HG03103 (cell line): ENCODE results near the gene DYSF.

Experiments
- ATAC-seq: cut with Tn5 transposase; IDR thresholded peaks from one replicate; pipeline ENCODE4 v1.9.1; 2021; ENCODE audit warnings: low read depth; ENCODE audit not compliant: unreplicated experiment

Gene DYSF

DNA sequence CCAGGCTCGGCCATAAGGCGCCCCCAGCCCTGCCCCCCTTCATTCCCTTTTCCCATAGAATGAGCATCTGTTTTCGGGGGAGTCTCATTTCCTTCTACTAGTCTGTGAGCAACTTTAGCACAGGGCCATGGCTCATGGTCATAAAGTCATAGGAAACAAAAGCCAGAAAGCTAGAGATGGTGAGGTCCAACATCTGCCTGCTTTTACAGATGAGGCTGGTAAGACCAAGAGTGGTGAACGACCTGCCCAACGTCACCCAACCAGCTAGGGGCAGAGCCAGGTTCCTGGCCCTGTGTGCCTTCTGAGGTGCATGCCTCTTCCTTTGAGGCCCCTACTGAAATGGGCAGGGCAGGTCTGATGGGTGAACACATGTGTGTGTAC lies 212.7 kb downstream of the DYSF start:
- ATAC-seq, result no peak

DNA sequence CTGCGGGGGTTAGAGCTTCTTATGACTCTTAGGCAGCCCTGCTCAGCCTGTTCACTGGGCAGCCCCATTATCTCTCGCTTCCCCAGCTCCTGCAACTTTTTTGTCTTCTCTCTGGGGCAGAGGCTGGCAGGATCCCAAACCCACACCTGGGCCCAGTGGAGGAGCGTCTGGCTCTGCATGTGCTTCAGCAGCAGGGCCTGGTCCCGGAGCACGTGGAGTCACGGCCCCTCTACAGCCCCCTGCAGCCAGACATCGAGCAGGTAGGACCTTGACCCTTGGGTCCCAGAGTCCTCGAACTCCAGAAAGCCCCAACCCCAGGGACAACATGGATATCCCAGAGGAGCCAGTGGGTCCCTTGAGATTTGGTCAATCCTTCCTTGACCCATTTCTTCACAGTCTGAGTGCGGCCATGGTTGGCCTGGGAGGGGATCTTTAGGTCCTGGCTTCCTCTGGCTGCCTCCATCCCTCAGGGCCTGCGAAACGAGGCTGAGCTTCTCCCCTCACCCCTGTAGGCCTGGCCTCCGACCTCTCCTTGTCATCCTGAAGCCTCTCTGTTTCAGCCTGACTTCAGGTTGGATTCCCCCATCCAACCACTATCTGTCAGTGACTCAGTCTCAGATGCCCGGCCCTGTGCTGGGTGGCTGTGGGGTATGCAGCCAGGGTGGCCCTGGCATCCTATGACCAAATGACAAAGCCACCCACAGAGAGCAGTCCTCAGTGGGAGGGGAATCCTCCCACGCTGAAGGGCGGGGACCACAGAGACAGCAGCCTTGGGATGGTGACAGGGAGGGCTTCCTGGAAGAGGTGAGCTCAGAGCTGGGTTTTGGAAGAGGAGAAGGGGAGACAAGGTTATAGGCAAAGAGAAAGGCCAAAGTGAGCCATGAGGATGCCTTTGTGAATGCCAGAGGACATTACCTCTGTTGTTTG lies 214.2 kb downstream of the DYSF start:
- ATAC-seq, result no peak

DNA sequence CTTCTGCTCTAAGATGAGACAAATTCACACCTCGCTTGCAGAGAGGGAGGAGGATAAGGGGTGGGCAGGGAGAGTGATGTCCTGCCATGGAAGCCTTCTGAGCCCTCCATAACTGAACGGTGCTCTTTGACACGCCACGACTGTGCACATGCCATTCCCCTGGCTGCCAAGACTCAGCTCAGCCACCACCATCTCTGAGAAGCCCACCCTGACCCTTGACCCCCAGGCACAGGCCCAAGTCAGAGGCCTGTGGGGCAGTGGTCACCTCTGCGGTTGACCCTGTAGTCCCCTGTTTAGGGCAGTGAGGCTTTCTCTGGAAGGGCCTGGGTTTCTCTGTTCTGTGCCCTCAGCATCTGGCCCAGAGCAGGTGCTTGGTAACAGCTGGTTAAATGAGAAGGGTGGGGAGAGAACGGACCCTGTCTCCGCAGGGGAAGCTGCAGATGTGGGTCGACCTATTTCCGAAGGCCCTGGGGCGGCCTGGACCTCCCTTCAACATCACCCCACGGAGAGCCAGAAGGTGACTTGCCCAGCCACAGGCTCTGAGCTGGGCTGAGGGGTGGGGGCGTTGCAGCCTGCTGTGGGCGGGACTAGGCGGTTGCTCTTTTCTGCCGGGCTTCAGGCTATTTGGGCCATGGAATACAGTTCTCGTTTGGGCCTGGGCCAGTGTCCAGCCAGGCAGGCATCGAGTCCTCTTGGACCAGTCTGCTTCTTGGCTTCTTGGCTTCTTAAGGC lies 215.1 kb downstream of the DYSF start:
- no peak for ATAC-seq

DNA sequence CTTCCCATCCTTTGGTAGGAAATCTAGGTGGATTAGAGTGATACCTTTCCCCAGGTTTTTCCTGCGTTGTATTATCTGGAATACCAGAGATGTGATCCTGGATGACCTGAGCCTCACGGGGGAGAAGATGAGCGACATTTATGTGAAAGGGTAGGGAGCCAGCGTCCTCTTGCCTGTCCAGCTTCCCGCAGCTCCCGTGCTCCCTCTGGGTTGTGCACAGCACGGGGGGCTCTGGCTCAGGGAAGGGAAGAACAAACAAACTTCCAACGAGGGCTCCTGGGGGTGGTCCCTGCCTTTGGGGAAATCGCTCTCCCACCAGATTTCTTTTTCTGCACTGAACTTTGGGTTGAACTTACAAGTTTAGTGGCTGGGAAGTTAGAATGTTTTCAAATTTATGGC lies 215.7 kb downstream of the DYSF start:
- ATAC-seq, result no peak

DNA sequence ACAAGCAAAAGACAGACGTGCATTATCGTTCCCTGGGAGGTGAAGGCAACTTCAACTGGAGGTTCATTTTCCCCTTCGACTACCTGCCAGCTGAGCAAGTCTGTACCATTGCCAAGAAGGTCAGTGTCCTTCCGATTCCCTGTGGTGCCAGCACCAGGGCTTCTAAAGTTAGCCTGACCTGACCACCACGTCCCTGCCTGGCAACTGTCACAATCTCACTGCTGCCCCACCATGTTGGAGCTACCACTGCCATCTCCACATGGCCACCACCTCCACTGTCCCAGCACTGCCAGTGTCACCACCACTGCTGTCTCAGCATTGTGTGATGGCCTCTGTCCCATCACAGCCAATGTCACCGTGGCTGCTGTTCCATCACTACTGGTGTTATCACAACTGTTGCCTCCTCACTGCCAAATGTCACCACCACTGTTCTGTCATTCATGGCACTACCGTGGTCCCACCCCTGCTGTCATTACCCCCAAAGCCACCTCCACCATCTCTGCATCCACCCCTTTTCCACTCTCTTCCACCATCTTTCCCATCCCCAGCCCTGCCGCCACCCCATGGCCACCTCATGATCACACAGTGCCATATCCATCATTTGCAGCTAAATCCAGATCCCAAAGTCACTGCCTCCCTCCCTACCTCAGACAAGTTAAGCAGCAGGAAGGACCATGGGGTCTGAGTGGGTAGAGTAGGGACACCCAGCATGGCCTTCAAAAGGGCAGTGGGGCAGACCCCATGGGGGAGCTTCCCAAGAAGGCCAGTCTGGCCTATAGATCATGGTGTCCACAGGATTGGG lies 216.5 kb downstream of the DYSF start:
- no peak for ATAC-seq

DNA sequence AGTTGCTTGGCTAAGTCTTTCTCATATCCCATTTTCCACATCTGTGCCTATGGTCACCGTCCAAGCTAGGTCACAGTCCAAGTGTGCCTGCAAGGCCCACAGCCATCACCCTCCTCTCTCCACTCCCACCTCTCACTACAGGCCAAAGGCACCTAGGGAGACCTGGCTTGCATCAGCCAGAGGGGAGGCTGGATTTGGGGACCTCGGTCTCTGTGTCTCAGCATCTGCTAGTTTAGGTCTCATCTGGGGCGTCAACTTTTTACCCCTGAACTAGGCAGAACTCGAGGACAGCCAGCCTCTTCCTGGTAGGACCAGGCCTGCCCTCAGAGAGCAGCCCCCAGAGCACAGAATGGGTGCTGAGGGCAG lies 217.1 kb downstream of the DYSF start:
- ATAC-seq, result no peak

DNA sequence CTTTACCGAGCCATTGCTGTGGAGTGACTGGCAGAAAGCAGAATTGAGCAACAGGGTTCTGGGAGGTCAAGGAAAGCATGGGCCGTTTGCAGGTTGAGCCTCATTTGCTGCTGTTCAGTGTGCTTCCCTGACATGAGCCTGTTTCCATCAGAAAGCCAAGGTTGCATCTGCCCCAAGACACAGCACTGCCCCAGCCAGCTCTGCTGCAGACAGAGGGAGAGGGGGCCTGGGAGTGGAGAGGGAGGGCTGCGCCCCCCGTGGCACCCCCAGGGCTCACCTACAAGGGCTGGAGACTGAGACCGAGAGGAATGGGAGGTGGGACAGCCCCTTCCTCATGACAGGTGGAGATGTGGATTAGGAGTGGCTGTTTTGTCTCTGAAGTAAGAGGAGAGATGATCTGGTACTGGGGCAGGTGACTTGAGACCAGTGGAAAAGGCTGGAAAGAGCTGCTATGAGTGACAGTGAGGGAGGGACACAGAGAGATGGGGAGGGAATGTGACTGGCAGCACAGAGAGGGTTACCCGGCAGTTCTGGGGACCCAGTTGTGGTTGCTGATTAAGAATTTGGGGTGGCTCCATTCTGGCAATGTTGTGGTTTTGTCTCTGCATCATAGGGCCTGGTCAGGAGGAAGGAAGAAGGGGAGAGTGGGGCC lies 218.0 kb downstream of the DYSF start:
- no peak for ATAC-seq

DNA sequence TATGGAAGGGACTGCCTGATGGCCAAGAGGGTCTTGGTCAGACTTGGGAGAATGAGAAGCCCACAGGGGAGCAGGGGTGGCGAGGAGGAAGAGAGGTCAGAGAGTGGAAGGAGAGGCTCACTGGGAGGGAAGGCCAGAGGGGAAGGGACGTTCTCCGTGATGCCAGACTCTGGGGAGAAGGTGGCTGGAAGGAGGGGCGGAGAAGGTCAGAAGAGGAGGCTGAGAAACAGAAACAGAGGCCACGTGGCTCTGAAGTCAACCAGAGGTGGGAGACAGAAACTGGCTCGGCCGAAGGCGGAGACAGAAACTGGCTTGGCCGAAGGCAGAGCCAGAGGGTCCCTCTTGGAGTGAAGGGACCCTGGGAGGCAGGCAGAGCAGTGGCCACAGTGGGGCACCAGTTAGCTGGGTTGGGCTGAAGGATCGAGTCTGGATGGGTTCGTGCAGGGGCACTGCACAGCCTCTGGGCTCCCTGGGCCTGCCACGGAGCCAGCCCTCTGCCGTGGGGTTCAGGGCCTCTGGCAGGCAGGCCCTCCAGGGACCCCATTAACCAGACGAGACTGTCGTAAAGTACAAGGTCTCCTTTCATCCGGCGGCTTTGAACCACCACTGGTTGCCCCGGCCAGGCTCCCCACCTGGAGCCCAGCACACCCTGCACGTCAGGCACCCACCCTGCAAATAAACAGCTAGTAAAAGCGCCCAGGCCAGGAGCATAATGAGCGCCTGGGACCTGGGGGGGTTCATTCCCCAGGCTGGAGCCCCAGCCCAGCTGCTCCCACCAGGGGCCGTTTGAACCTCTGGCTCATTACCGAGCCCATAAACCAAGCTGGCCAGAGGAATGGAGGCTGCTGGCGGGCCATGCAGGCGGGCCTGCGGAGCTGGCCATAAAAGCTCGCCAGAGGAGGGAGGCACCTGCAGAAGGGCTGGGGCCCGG lies 218.8 kb downstream of the DYSF start:
- ATAC-seq, result no peak

DNA sequence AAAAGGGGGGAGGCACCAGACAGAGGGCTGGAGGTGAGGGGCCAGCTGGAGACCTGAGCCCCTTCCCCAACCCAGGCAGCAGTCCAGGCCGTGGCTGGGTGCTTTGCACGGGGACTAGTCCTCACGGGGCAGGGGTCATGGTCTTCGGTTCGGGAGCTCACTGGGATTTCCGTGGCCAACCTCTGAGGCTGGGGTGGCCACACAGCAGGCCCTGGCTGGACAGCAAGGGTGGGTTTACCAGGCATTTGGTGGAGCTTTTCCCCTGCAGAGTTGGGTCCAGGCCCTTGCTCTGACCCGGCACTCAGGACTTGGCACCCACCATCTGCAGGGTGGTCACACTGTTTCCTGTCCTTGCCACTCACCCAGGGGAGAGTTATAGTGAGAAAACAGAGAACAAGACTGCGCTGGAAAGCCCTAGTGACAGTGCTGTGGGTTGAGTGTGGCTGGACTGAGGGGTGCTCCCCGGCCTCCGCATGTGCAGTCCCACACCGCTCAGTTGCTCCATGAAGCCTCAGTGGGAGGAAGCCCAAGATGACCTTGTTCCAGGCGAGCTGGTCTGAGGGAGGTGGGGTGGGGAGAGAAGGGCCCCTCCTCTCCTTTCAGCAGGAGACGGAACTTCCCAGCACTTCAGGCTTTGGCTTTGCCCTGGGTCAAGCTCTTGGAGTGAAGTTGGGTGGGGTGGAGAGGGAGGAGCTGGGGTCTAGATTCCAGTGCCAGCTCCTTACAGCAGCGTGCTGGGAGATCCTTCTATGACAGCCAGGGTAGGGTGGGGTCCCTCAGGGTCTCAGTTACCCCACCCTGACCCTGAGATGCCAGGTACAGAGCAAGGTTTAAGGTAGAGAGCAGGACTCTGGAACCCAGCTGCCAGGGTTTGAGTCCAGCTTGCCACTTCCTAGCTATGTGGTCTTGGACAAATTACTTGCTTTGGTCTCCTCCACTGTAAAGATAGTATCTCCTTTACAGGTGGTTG lies 219.8 kb downstream of the DYSF start:
- no peak for ATAC-seq

DNA sequence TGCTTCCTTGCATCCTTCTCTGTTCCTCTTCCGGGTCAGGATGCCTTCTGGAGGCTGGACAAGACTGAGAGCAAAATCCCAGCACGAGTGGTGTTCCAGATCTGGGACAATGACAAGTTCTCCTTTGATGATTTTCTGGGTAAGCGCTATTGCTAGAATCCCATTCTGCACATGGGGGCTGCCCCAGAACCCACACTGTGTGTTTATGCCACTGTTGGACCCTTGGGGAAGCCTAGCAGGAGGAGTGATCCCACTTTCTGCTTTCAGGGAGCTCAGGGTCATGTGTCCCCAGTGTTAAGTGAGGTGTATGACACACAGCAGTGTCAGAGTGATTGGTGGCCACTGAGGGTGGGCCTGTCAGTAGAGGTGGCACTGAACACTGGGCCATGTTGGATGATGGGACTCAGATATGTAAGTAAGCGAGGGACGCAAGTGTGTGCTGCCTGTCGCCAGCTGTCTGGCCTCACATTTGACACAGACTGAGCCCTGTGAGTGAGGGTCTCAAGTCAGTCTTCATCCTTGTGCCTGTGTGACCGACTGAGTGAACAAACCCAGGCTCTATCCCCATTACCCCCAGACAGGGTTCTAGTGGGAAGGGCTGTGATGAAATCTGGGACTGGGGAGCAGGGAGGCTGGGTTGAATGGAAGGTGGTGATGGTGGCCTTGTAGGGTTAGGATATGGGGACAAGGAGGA lies 220.9 kb downstream of the DYSF start:
- ATAC-seq, result no peak

DNA sequence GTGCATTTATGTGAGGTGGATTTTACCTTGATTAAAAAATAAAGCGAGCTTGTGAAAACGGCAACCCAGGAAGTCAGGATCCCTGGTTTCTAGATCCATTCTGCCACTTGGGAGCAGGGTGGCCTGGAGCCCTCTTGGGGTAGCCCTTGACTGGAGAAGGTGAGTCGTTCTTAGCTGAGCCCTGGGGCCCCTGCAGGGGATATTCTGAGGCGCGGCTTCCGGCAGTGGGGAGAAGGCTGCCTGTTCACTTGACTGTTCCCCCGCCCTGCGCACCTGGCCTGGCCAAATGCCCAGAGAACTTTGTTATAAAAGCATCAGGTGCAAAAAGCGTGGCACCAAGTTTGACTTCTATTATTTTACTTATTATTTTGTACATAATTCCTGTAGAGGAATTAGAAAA lies 221.9 kb downstream of the DYSF start:
- no peak for ATAC-seq

DNA sequence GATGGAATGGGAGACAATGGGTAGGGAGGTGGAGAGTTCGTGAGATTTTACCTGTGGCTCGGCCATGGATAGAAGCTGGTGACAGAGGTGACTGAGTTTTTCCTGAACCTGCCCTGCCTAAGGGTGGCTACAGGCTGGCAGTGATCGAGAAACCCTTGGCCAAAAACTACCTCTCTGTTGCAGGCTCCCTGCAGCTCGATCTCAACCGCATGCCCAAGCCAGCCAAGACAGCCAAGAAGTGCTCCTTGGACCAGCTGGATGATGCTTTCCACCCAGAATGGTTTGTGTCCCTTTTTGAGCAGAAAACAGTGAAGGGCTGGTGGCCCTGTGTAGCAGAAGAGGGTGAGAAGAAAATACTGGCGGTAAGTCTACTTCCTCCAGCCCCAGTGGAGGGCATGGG lies 225.5 kb downstream of the DYSF start:
- ATAC-seq, result no peak

DNA sequence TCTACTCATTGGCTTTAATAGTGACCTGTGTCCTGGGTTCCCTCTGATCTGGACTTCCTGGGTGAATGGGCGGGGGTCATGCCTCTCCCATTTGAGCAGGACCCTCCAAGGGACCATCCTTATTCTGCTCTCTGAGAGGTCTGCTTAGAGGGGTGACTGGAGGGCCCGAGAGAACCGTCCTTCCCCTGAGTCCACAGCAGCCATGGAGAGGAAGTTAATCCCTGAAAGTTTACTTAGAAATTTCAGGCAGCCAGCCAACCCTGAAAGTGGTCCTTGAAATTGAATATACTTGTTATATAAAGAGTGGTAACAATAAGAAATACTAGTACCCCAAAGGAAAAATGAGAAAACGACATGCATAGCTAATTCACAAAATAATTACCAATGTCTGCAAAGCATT lies 226.1 kb downstream of the DYSF start:
- ATAC-seq, result no peak

DNA sequence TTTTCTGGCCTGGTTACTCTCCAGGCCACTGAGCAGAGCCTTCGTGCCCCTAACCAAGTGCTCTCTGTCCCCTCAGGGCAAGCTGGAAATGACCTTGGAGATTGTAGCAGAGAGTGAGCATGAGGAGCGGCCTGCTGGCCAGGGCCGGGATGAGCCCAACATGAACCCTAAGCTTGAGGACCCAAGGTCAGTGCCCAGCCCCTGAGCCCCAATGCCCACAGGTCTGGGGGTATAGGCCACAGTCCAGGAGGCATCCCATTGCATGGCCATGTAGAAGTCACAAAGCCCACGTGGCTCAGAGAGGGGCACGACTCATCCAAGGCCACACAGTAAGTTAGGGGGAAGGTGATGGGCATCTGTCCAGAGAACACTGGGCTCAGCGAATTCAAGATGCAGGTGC lies 227.6 kb downstream of the DYSF start:
- ATAC-seq, result no peak

DNA sequence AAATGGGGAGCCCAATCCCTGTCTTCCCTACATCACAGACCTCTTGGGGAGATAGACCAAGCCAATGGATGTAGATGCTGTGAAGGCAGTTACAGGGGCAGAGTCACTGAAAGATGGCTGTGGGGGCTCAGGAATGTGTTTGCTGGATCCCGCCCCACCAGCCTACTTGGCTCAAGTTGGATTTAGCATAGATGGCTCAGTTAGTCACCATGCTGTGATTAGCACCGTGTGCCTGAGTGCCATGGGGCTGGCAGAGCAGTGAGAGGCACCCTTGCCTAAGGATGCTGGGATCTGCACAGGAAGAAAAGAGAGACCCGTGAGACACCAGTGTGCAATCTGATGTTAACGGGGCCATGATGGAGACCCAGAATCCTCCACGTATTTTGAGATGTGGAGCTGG lies 228.3 kb downstream of the DYSF start:
- ATAC-seq, result no peak

DNA sequence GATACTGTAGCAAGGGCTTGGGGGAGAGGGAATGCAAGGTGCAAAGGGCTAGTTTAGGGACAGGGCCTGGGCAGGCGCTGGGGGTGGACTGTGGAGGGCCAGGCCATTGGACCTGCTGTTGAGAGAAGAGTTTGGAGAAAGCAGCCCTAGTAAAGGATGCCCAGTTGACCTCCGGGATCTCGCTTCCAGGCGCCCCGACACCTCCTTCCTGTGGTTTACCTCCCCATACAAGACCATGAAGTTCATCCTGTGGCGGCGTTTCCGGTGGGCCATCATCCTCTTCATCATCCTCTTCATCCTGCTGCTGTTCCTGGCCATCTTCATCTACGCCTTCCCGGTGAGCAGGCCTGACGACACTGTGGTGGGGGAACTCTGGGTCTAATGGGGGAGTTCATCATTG lies 229.0 kb downstream of the DYSF start:
- no peak for ATAC-seq

DNA sequence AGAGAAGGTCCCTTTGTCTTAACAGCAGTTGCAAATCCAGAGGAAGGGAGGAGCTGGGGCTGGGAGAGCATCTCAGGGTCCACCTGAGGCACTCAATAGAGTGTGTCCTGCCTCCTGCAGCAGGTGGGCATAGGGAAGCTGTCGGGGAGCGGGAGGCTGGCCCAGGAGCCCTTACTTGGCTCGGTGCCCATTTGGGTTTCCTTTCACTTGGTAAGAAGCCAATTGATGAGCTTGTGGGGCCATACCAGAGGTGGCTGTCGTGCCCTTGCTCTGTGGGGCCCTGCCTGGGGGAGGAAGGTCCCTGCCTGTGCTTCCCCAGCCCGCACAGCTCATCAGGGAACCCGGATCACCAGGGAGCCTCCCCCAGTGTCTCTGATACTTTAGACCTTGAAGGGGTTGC lies 229.7 kb downstream of the DYSF start:
- no peak for ATAC-seq

DNA sequence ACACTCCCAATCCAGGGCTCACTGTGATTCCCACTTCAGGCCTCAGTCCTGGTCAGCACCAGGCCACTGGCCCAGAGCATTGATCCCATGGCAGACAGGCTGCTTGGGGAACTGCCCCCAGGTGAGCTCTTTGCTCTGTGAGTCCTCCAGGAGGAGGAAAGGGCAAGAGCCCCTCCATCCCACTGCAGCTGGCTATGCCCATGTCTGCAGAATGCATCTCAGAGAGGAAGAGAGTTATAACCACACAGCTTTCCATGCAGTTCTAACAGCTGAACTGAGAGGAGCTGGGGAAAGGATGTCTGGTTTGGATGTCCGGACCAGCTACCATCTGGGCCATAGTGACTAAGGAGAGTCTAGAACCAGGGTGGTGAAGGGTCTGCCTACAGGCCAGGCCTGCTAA lies 230.3 kb downstream of the DYSF start:
- ATAC-seq, result no peak
